BLaER1 (cell line): ENCODE results near the gene SLC25A30.

Experiments
- H3K27ac ChIP-seq: shearing (Covaris generic); formaldehyde crosslinking; 2 replicates; pipeline ENCODE4 v1.8.1; 2022
- H3K27me3 ChIP-seq: shearing (Covaris generic); formaldehyde crosslinking; 2 replicates; pipeline ENCODE4 v1.8.1; 2022
- H3K36me3 ChIP-seq: shearing (Covaris generic); formaldehyde crosslinking; 2 replicates; pipeline ENCODE4 v1.8.1; 2022
- H3K4me1 ChIP-seq: shearing (Covaris generic); formaldehyde crosslinking; 2 replicates; pipeline ENCODE4 v1.8.1; 2022
- H3K4me2 ChIP-seq: shearing (Covaris generic); formaldehyde crosslinking; 2 replicates; pipeline ENCODE4 v1.8.1; 2022
- H3K4me3 ChIP-seq: shearing (Covaris generic); formaldehyde crosslinking; 2 replicates; pipeline ENCODE4 v1.8.1; 2022
- H3K9ac ChIP-seq: shearing (Covaris generic); formaldehyde crosslinking; 2 replicates; pipeline ENCODE4 v1.8.1; 2022
- H3K9me3 ChIP-seq: shearing (Covaris generic); formaldehyde crosslinking; 2 replicates; pipeline ENCODE4 v1.8.1; 2022
- H4K20me1 ChIP-seq: shearing (Covaris generic); formaldehyde crosslinking; 2 replicates; pipeline ENCODE4 v1.8.1; 2022
- Cebpa-rat ChIP-seq: shearing (Covaris generic); IDR thresholded peaks from 2 replicates; pipeline ENCODE4 v1.8.1; 2022

SLC25A30 gene

GRCh38 chr13:45447050-45447661 is 29.0 kb upstream of the SLC25A30 start:
- Histone ChIP-seq H3K4me1 (peaks cover 3% of the 10 kb centered on the region), H3K36me3 (no peaks in the 10 kb centered on the region), H3K4me3 (no peak overlapping the region), H3K27ac (no peak overlapping the region), H3K4me2 (no peak overlapping the region), H4K20me1 (no peaks in the 10 kb centered on the region), H3K9me3 (no peaks in the 10 kb centered on the region), H3K27me3 (no peaks in the 10 kb centered on the region), H3K9ac (no peak overlapping the region)
- no peak for TF ChIP-seq Cebpa-rat

GRCh38 chr13:45446181-45446580 is 28.0 kb upstream of the SLC25A30 start:
- Histone ChIP-seq H3K4me3 (no peak overlapping the region), H3K36me3 (no peaks in the 10 kb centered on the region), H4K20me1 (no peaks in the 10 kb centered on the region), H3K9me3 (no peaks in the 10 kb centered on the region), H3K27ac (no peak overlapping the region), H3K4me2 (no peak overlapping the region), H3K9ac (no peak overlapping the region), H3K4me1 (peaks cover 13% of the 10 kb centered on the region), H3K27me3 (no peaks in the 10 kb centered on the region)
- no peak for TF ChIP-seq Cebpa-rat

- Histone ChIP-seq H3K27me3 (no peaks in the 10 kb centered on the region), H3K4me1 (peaks cover 24% of the 10 kb centered on the region), H4K20me1 (no peaks in the 10 kb centered on the region), H3K36me3 (no peaks in the 10 kb centered on the region), H3K9me3 (no peaks in the 10 kb centered on the region), H3K9ac (no peak overlapping the region), H3K4me3 (no peak overlapping the region), H3K4me2 (no peak overlapping the region), H3K27ac (no peak overlapping the region)
- TF ChIP-seq Cebpa-rat = no peak
Observed at GRCh38 chr13:45445053-45445452, 26.9 kb upstream of the SLC25A30 start.

- peaks cover 57% of the 10 kb centered on the region for H3K4me1 ChIP-seq
- peak overlapping the region; percentile 68 for H3K4me2 ChIP-seq
Observed at GRCh38 chr13:45441633-45442032, 23.5 kb upstream of the SLC25A30 start.

GRCh38 chr13:45439781-45440462 is 21.7 kb upstream of the SLC25A30 start:
- Histone ChIP-seq H3K27ac (no peak overlapping the region), H3K4me2 (peak overlapping the region; percentile 45), H3K9me3 (no peaks in the 10 kb centered on the region), H3K27me3 (no peaks in the 10 kb centered on the region), H3K4me1 (peaks cover 57% of the 10 kb centered on the region), H3K4me3 (no peak overlapping the region), H3K9ac (no peak overlapping the region), H4K20me1 (no peaks in the 10 kb centered on the region), H3K36me3 (no peaks in the 10 kb centered on the region)
- no peak for TF ChIP-seq Cebpa-rat

More at GRCh38 chr13:45441633-45442032, 23.5 kb upstream of the SLC25A30 start:
- no peaks in the 10 kb centered on the region for H3K36me3 ChIP-seq
- TF ChIP-seq Cebpa-rat = no peak
- no peaks in the 10 kb centered on the region for H4K20me1 ChIP-seq
- no peak overlapping the region for H3K9ac ChIP-seq
- H3K4me3 ChIP-seq = no peak overlapping the region
- H3K9me3 ChIP-seq = no peaks in the 10 kb centered on the region
- H3K27ac ChIP-seq = no peak overlapping the region; the same call in none of the 2 replicates
- H3K27me3 ChIP-seq = no peaks in the 10 kb centered on the region

- Histone ChIP-seq H3K9me3 (no peaks in the 10 kb centered on the region), H3K27ac (no peak overlapping the region), H3K36me3 (no peaks in the 10 kb centered on the region), H3K27me3 (no peaks in the 10 kb centered on the region), H3K4me2 (peak overlapping the region; percentile 15; the same call in 1 of the 2 replicates), H3K9ac (no peak overlapping the region), H3K4me1 (peaks cover 57% of the 10 kb centered on the region), H3K4me3 (no peak overlapping the region), H4K20me1 (no peaks in the 10 kb centered on the region)
- TF ChIP-seq Cebpa-rat = no peak
Observed at GRCh38 chr13:45439008-45439407, 20.8 kb upstream of the SLC25A30 start.

- no peak for TF ChIP-seq Cebpa-rat
- no peak overlapping the region for H3K27ac ChIP-seq
- H3K9me3 ChIP-seq = no peaks in the 10 kb centered on the region
- no peaks in the 10 kb centered on the region for H3K27me3 ChIP-seq
- no peak overlapping the region; the same call in 1 of the 2 replicates for H3K4me2 ChIP-seq
- H4K20me1 ChIP-seq = no peaks in the 10 kb centered on the region
- no peak overlapping the region for H3K9ac ChIP-seq
- H3K36me3 ChIP-seq = no peaks in the 10 kb centered on the region
- H3K4me1 ChIP-seq = peaks cover 57% of the 10 kb centered on the region
- H3K4me3 ChIP-seq = no peak overlapping the region
Observed at GRCh38 chr13:45437947-45438346, 19.8 kb upstream of the SLC25A30 start.

- Histone ChIP-seq H3K4me2 (no peak overlapping the region), H3K36me3 (no peaks in the 10 kb centered on the region), H3K9me3 (no peaks in the 10 kb centered on the region), H3K27ac (no peak overlapping the region), H4K20me1 (no peaks in the 10 kb centered on the region), H3K27me3 (no peaks in the 10 kb centered on the region), H3K9ac (no peak overlapping the region), H3K4me3 (no peak overlapping the region), H3K4me1 (peaks cover 52% of the 10 kb centered on the region)
- no peak for TF ChIP-seq Cebpa-rat
Observed at GRCh38 chr13:45436953-45437352, 18.8 kb upstream of the SLC25A30 start.

- peaks cover 46% of the 10 kb centered on the region for H3K4me1 ChIP-seq
- H3K27me3 ChIP-seq = no peaks in the 10 kb centered on the region
- TF ChIP-seq Cebpa-rat = no peak
- H3K9ac ChIP-seq = no peak overlapping the region
- no peaks in the 10 kb centered on the region for H3K36me3 ChIP-seq
- H3K9me3 ChIP-seq = no peaks in the 10 kb centered on the region
- no peak overlapping the region for H3K4me2 ChIP-seq
- H3K27ac ChIP-seq = no peak overlapping the region
- H4K20me1 ChIP-seq = no peaks in the 10 kb centered on the region
- no peak overlapping the region for H3K4me3 ChIP-seq
Observed at GRCh38 chr13:45436332-45436731, 18.2 kb upstream of the SLC25A30 start.

- Histone ChIP-seq H3K27me3 (no peaks in the 10 kb centered on the region), H3K9ac (no peak overlapping the region), H3K27ac (no peak overlapping the region), H3K4me1 (peaks cover 30% of the 10 kb centered on the region), H3K4me3 (no peak overlapping the region), H3K4me2 (no peak overlapping the region), H4K20me1 (no peaks in the 10 kb centered on the region), H3K36me3 (no peaks in the 10 kb centered on the region), H3K9me3 (no peaks in the 10 kb centered on the region)
- no peak for TF ChIP-seq Cebpa-rat
Observed at GRCh38 chr13:45434556-45435371, 16.6 kb upstream of the SLC25A30 start.
